GM21619 (cell line): ENCODE data around the gene KRTAP5-1.

Experiments used
- ATAC-seq: cut with Tn5 transposase; IDR thresholded peaks from one replicate; pipeline ENCODE4 v1.9.1; 2021; ENCODE audit not compliant: unreplicated experiment

The KRTAP5-1 gene

GRCh38 chr11:1546536-1547466 is 38.3 kb downstream of the KRTAP5-1 start:
- no peak for ATAC-seq

GRCh38 chr11:1546077-1546535 is 39.0 kb downstream of the KRTAP5-1 start:
- ATAC-seq = no peak

GRCh38 chr11:1545432-1545831 is 39.7 kb downstream of the KRTAP5-1 start:
- ATAC-seq = no peak

GRCh38 chr11:1544536-1544935 is 40.5 kb downstream of the KRTAP5-1 start:
- ATAC-seq = no peak

GRCh38 chr11:1543606-1544263 is 41.3 kb downstream of the KRTAP5-1 start:
- no peak for ATAC-seq

GRCh38 chr11:1542267-1542666 is 42.8 kb downstream of the KRTAP5-1 start:
- ATAC-seq = no peak

DNA sequence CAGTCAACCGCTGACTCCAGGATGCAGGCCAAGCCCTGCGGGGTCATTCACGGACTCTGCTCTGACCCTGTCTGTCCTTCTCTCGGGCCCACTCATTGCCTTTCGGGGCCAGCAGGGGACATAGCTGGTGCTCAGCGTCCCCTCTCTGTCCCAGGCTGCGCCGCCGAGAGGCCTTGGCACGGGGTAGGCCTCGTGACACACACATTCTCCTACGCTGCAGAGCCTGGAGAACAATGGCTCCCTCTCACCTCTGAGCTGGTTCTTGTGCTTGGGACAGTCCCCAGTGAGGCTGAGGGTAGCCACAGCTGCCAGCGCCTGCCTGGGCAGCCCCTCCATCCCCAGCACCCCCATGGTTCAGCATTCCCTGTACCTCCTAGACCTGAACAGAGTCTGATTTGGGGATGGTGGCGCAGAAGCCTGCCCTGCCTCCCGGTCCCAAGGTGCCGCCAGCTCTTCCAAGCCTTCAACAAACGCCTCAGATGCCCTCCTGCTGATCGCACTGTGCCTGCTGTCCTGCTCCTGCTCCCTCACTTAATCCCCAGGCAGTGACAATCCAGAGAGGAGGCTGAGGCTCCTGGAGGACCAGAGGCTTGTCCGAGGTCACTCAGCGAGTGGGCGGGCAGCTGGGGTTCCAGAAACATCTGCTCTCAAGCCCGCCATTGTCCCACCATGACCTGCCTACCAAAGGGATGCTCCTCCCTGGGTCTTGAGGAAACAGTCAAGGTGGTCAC is 43.4 kb downstream of the KRTAP5-1 start:
- no peak for ATAC-seq

- no peak for ATAC-seq
These were observed 45.0 kb downstream of the KRTAP5-1 start for GRCh38 chr11:1540074-1540473.

GRCh38 chr11:1538153-1538552 is 46.9 kb downstream of the KRTAP5-1 start:
- no peak for ATAC-seq

- ATAC-seq = no peak
These were observed 48.8 kb downstream of the KRTAP5-1 start for GRCh38 chr11:1536065-1536843.

DNA sequence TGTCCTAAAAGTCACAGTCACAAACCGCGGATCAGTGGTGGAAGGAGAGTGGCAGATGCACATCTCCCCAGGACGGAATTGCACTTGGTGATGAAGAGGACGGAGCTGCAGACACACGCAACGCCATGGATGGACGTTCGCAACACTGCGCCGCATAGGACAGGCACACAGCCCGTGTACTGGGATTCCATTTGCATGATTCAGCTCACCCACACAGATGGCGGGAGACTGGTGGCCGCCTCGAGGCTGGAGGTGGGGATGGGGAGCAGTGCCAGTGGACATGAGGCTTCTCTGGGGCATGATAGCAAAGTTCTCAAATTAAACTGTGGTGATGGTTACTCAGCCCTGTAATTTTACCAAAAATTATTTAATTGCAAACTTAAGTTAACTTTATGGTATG is 50.4 kb downstream of the KRTAP5-1 start:
- ATAC-seq = no peak
